ENCODE data around the gene RBPJL. TPM values are rescaled to one million over a fixed set of nuclear protein-coding genes. Genes with fewer than 3 reads are reported as not detected.

Gene RBPJL
- total RNA-seq, 1 donor from 2014 or later: not detected

DNA sequence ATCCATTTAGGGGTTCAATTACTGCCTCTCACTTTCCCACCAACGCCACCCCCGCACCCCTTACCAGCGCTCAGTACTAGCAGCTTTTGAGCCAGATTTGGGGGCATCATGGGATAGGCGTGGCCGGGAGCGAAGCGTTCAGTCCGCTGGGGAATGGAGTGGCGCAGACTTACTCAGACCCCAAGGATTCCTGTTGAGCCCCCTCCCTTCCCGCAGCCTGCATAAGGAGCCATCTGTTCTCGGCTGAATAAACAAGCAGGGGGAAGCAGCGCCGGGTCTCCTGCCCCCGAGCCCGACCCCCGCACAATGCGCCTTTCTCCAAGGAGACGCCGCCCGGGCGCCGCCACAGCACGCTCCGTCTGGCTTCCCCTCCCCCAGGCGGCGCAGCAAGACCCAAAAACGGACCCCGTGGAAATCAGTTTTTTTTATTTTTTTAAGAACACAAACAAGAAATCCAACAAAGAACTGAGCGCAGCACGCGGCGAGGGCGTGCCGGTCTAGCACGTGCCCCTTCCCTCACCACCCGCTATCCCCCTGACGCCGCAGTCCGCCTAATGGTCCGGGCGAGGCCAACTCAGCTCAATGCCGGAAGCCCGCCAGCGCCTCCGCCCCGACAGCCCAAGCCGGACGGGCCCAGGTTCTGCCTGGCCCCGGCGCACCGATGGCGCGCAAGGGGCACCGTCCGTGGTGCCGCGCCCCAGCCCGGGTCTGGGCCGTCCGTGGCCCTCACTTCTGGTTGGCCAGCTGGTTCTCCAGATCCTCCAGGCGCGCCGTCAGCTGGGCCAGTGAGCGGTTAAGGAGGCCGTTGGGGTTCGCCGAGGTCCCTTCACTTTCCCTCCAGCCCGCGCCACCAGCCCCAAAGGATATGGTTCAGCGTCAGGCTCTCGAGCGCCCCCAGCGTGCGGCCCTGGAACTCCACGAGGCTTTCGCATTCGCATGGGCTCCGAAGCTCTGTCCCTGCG lies 13.3 kb upstream of the RBPJL start:
- DNase-seq: peak; percentile 84

DNA sequence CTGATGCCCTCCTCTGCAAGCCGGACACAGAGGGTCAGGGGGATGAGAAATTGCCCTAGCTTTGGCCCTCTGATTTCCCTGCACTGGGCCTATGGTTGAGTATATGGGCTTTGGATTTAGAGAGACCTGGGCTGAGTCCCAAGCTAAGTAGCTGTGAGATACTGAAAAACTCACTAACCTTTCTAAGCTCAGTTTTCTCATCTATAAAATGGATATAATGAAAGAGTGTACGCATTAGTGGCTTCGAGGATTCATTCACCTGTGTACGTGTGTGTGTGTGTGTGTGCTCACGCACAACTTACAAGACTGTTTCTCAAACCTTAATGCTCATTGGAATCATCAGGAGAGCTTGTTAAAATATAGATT lies 12.7 kb upstream of the RBPJL start:
- DNase-seq: no peak

DNA sequence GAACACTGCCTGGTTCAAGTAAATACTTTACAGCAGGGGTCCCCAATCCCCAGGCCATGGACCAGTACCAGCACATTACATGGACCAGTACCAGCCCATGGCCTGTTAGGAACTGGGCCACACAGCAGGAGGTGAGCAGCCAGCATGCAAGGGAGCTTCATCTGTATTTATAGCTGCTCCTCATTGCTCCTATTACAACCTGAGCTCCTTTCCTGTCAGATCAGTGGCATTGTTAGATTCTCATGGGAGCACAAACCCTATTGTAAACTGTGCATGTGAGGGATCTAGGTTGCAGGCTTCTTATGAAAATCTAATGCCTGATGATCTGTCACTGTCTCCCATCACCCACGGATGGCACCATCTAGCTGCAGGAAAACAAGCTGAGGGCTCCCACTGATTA lies 12.0 kb upstream of the RBPJL start:
- no peak for DNase-seq

GRCh38 chr20:45297786-45298497 lies 8.7 kb upstream of the RBPJL start:
- no peak for DNase-seq

- no peak for DNase-seq
Observed at GRCh38 chr20:45299786-45300185, 6.9 kb upstream of the RBPJL start.

GRCh38 chr20:45300961-45301360 lies 5.7 kb upstream of the RBPJL start:
- no peak for DNase-seq

DNA sequence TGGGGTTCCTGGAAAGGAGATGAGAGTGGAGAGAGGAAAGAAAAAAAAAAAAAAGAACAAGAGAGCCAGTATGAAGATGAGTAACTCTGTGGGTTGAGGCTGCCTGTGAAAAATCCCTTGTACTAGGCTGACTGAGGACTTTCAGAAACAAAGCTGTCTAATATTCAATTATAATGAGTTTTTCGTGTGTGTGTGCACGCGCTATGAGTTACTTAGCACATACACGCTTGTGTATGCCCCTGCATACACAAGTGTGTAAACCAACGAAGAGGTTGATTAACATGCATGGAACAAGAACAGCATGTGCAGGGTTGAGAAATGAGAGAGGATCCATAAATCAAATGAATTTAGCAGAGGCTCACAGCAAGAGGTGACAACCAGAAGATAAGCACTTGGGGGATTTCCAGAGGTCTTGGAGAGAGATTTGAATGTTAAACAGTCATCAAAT lies 4.8 kb upstream of the RBPJL start:
- no peak for DNase-seq

- no peak for DNase-seq
Observed at GRCh38 chr20:45303586-45304463, 2.8 kb upstream of the RBPJL start.

DNA sequence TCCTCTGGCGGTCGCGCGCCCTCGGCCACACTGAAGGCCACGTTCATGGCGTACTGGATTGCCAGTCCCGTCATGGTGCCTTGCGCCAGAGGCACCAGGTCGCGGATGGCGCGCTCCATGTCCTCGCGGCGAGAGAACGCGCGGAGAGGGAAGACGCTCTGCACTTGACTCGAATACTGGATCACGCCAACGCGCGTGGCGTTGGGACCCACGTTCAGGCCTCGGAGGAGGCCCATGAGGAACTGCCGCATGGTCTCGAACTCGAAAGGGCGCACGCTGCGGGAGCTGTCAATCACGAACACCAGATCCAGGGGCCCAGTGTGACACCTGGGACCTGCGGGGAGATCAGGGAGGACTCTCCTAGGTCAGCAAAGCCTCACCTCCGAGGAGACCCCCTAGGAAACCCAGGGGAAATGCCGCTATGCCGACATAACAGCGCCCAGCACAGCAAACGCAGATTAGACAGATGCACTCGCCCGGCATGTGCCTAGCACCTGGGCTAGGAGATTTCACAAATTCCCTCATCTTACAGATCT lies 2.1 kb upstream of the RBPJL start:
- DNase-seq: no peak

- DNase-seq: no peak
Observed at GRCh38 chr20:45305262-45305661, 1.4 kb upstream of the RBPJL start.

GRCh38 chr20:45307076-45307640 lies 518 bp downstream of the RBPJL start:
- no peak for DNase-seq

GRCh38 chr20:45308117-45308778 lies 1.6 kb downstream of the RBPJL start, which contains the start of gene MATN4:
Gene MATN4, minus strand, starts transcription at chr20:45308299. Its CDS starts 2,717 bp downstream, at chr20:45305582.
- peak; percentile 38 for DNase-seq

DNA sequence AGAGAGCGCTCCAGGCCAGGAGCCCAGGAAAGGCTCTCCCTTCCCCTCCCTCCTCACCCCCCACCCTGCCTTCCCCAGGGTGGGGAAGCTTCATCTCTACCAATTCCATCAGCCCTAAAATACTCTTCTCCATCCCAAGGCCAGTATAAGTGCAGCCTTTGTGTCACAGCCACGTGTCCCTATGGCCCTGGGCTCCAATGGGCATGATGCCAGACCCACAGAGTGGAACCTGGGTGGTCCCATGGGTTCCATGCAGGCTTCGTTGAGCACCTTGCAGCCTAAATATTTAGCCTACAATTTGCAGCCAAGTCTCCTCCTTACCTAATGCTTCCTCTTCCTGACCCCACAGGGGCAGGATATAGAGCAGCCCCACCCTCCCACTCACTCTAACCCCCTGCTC lies 2.4 kb downstream of the RBPJL start:
- no peak for DNase-seq

GRCh38 chr20:45311589-45312211 lies 5.1 kb downstream of the RBPJL start:
- peak; percentile 50 for DNase-seq

GRCh38 chr20:45312241-45312640 lies 5.6 kb downstream of the RBPJL start:
- DNase-seq: no peak

DNA sequence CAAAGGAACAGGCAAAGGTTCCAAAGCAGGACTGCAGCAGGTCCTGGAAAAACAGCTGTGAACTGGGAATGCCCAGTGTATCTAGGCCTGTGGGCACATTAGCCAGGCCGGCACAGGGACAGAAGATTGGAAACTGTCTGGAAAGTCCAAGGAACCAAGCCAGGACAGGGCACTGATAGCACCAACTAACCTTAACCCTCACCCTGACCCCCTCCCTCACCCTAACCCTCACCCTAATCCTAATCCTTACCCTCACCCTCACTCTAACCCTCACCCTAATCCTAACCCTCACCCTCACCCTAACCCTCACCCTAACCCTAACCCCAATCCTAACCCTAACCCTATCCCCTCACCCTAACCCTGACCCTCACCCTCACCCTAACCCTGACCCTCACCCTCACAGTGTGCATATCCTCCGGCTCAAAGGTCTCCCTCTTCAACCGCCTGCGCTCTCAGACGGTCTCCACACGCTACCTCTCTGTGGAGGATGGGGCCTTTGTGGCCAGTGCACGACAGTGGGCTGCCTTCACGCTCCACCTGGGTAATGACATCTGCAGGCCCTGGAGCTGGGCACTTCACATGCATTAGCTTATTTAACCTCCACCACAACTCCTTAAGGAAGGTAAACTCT lies 6.5 kb downstream of the RBPJL start:
- DNase-seq: no peak

DNA sequence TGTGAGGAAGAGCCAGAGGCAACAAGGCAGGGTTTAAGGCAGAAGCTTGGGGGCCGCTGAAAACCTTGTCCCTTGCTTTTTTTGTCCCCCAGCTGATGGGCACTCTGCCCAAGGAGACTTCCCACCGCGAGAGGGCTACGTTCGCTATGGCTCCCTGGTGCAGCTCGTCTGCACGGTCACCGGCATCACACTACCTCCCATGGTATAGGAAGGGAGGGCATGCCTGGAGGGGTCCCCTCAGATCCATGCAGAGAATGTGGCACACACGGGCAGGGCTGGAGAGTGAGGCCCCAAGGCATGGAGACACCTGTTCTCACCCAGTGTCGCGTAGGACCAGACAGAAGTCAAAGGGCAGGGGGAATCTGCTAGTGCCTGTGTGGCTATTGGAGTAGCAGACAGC lies 7.3 kb downstream of the RBPJL start:
- DNase-seq: no peak

GRCh38 chr20:45315672-45316071 lies 9.0 kb downstream of the RBPJL start:
- DNase-seq: no peak

DNA sequence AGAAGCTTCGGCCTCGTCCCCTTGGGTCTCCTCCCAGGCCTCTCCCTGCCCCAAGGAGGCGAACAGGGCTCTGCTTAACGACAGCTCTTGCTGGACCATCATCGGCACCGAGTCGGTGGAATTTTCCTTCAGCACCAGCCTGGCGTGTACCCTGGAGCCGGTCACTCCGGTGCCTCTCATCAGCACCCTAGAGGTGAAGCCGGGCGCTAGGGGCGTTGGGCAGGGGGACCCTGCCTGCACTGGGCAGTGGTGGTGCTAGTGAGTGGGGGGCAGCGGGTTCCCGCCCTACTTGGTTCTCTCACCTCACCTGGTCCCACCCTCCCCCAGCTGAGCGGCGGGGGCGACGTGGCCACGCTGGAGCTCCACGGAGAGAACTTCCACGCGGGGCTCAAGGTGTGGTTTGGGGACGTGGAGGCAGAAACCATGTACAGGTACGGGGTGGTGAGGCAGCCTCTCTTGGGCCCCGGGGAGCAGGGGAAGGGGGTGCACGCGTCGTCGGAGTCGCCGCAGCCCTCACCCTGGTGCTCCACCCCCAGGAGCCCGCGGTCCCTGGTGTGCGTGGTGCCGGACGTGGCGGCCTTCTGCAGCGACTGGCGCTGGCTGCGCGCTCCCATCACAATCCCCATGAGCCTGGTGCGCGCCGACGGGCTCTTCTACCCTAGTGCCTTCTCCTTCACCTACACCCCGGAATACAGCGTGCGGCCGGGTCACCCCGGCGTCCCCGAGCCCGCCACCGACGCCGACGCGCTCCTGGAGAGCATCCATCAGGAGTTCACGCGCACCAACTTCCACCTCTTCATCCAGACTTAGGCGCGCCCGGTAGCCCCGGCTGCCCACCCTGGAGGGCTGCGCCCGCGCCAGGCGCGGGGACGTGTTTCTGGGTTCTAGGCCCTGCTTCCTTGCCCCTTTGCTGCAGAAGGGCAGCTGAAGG lies 9.8 kb downstream of the RBPJL start:
- no peak for DNase-seq
